CD4-positive, alpha-beta T cell treated with Interleukin-17A for 4 hours (primary cell): ENCODE measurements around the gene GYPA.
"Not testable (repeated sequence)": the region's sequence is repeated elsewhere in the genome, so short reads cannot be mapped to it uniquely, and the experiment has no call there.

Source experiments
- DNase-seq: peaks from one replicate; pipeline ENCODE4 v3.0.0-alpha.2; 2020; ENCODE audit warnings: mixed read lengths

The GYPA gene

DNA sequence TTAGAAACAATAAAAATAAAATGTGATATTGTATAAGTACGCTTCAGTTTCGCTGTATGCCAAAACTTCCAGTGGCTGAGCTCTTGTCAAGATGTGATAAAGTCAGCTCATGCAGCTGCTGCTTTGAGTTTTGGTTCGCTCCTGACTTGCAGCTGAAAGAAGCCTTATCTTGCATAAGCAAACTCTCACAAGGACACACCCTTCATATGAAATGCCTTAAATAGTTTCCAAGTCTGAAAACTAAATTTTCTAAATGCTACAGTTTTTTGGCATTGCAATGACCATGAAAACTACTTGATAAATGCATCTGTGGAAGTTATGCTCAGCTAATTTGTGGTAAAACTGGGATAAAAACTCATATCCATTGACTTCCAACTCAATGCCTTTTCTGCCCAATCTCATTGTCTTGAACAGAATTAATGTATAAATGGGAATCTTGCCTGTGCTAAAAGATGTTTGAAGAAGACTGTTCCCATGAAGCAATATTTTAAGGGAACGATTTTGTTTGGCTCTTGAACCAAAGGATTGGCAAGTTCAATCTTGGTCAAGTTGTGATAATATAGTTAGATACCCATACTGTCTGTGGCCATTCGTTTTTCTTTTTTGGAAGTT, 11.7 kb downstream of the GYPA start:
- DNase-seq, result not testable (repeated sequence)

DNA sequence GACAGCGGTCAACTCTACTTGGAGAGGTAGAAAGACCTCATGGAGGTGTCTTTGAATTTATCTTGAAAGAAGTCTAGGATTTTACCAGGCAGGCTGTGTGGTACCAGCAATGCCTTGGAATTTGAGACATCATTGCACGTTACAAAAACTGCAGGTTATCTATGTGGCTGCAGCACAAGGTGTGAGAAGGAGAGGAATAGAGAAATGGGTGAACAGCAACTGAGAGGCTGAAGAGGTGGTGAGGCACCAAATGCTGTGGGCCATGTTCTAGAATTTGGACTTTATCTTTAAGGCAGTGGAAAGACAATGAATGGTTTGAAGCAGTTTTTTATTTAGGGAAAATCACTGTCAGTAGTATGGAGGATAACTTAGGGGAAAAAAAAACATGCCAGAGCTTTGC, 15.4 kb downstream of the GYPA start:
- DNase-seq, result not testable (repeated sequence)

DNA sequence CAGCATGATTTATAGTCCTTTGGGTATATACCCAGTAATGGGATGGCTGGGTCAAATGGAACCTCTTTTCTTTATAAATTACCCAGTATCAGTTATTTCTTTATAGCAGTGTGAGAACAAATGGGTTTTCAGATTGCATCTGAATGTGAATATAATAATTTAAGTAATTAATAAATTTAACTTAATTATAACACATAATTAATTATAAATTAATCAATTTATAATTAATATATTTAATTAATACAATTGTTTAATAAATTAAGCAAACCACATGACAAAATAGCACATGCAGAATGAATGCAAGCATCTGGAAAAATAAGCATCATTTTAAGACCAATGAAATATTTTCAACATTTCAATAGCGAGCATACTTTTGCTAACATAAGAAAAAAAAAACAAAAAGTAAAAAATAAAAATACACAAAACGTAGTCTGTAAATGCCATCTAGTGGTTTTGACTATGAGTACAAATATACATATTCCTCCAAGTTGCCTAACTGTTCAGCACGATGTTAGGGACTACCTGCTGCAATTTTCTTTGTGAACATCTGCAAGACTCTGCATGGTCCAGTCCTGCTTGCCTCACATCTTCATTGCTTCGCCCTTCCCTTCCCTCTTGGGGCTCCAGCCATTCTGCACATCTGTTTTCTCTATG, 16.4 kb downstream of the GYPA start:
- not testable (repeated sequence) for DNase-seq

DNA sequence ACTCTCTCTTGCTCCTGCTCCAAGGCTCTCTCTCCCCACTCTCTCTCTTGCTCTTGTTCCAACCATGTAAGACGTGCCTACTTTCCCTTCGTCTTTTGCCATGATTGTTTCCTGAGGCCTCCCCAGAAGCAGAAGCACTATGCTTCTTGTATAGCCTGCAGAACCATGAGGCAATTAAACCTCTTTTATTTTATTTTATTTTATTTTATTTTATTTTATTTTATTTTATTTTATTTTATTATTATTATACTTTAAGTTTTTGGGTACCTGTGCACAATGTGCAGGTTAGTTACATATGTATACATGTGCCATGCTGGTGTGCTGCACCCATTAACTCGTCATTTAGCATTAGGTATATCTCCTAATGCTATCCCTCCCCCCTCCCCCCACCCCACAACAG, 17.2 kb downstream of the GYPA start:
- not testable (repeated sequence) for DNase-seq

DNA sequence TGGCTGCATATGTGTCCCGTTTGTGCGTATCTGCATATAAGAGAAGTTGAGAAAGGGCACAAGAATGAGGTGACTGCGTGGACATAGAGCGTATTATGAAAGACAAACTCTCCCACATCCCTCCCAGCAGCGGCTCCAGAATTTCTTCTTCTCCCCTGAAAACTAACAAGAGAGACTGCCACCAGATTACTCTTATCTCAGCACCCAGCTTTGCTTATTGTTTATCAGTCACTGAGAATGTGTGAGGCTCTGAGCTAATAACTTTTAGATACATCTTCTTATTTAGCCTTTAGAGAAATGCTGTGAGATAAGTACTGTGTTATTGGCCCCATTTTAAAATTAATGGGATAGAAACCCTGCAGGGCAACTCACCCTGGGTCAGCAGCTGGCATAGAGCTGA, 20.8 kb downstream of the GYPA start:
- DNase-seq, result not testable (repeated sequence)

DNA sequence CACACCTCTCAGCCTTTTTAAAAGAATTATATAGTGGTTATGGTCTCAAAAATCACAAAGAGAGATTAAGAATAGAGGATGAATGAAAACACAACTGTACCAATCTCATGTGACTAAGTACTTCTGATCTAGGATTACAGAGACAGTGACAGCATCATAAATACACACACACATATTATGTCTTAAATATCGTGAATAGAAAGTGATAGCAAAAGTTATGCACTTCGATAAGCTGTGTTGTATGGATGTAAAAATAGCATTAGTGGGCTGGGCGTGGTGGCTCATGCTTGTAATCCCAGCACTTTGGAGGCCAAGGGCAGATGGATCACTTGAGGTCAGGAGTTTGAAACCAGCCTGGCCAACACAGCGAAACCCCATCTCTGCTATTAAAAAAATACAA, 25.0 kb downstream of the GYPA start:
- DNase-seq, result no peak

DNA sequence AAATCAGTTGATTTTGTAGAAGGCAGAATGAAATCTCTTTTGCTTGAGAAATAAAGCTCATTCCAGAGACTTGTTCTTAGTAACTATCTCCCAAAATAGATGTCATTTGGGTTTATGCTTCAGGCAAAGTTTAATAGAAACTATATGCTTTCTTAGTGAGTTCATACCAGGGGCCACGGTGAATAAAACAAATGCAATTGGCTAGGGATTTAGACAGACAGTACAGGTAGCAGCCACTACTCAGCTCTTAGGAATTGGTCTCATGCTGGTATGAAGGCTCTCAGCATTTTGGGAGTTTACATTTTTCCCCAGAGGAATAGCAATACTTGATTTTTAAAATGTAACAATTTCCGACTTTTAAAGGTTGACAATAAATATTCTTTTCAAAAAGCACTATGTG, 27.0 kb downstream of the GYPA start:
- DNase-seq, result no peak

DNA sequence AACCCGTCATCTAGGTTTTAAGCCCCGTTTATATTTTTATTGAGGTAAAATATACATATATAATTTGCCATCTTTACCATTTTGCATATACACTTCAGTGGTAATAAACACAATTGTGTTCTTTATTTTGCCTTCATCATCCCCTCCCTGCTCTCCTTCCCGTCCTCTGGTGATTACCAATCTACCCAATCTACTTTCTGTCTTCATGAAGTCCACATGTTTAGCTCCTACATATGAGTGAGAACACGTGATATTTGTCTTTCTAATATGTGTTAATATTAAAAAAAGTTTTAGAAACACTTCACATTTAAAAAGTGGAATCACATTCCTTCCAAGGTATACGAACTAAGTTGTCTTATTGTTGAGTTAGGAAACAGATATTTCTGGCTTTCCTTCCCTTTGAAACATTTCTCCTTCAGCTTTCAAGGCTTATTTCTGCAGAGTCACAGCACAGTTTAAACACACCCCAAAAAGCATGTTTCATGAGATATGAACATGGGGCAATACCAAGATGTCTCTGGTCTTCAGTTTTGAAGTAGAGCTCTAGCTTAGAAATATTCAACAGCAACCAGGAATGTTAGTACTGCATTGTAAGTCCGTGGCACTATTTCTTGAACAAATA, 35.9 kb downstream of the GYPA start:
- no peak for DNase-seq

DNA sequence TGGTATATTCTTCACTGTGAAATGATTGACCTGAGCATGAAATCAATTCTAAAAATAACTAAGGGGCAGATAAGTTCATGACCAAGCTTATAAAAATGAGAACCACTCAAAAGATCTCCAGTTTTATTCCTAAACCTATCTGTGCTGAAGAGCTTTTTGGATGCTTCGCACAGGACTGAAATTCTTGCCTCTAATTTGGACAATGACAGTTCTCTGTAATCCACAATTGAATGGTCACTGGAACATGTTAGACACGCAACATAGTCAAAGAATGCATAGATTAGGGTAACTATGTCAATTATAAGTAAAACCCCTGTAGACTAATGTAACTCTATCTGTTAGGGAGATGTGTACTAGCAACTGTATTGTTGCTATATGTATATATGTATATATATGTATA, 42.7 kb downstream of the GYPA start:
- not testable (repeated sequence) for DNase-seq

DNA sequence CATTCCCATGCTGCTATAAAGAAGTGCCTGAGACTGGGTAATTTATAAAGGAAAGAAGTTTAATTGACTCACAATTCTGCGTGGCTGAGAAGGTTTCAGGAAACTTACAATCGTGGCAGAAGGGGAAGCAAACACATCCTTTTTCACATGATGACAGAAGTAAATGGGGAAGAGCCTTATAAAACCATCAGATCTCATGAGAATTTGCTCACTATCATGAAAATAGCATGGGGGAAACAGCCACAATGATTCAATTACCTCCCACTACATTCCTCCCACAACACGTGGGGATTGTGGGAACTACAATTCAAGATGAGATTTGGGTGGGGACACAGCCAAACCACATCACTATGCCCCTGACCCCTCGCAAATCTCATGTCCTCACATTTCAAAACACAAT, 46.5 kb downstream of the GYPA start:
- DNase-seq, result not testable (repeated sequence)

DNA sequence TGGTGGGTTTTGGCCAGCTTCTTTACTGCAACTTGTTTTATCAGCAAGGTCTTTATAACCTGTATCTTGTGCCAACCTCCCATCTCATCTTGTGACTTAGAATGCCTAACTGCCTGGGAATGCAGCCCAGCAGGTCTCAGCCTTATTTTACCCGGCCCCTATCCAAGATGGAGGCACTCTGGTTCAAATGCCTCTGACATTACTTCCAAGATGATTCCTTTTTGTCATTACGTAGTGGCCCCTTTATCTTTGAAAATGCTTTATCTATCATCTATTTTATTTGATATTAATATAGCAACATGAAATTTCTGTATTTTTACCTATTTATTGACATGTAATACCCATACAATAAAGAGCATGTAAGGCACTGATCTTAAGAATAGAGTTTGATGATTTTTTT, 49.3 kb downstream of the GYPA start:
- DNase-seq, result not testable (repeated sequence)

DNA sequence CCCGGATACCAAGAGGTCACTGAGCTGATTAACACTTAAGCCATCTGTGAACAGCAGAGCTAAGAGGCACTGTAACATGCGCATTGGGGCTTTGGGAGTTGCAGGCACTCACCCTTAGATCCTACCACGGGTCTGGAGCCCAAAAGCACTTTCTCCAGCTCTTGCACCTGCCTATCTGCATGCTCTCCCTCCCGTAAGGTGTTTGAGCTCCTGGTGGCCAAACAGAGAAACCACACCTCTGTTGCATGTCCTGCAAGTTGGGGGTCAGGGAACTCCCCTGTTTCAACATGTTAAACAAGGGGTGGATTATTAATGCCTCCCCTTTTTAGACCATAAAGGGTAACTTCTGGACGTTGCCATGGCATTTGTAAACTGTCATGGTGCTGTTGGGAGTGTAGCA, 49.8 kb downstream of the GYPA start:
- no peak for DNase-seq

DNA sequence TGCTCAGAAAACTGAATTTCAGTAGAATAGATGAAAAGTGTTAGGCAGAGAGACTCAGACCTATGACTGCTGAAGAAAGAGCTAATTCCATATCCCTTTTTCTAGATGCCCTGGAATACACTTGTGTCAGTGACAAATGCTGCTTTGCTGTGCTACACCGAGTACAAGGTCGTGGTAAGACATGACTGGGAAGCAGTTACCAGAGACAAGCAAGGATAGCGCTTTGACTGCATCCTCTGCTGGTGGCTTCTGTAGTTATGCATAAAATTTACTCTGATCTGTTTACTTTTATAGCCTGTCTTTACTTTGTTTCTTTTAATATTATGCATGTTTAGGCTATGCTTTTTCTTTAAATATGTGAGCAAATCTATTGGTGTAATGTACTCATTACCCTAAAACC, 58.5 kb downstream of the GYPA start:
- DNase-seq, result not testable (repeated sequence)

DNA sequence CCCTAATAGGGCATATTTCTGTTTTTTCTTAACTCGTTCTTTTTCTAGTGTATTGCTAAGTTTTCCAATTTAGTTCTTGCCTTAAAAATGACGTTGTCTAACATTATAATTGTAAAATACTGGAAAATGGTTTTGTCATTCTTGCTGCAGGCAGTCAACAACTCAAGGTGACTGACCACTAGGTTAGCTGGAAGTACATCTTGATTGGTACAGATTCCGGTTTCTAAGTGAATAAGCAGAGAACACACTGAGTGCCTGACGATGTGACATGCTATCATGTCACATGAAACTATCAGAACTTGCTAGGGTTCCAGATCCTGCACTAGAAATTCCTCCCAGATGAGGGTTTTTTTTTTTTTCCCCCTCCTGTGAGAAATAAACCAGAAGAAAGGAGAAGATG, 60.4 kb downstream of the GYPA start:
- DNase-seq, result not testable (repeated sequence)

DNA sequence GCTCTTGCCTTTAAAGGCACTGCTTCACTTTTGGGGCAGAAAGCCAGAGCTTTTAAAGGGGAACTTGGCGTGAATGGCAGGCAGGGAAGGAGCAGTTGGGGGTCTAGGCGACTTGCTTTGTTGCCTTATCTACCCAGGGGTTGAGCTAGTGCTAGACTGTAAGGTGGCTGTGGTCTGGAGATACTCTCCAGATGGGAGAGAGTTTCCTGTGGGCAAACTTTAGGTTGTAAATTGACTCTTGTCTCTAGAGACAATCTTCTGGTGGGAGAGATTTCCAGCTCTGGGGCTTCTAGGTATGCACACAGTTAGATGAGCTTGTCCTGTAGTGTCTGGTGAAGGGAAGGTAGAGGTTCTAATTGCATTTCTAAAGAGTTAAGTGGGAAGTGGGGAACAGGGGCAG, 61.8 kb downstream of the GYPA start:
- not testable (repeated sequence) for DNase-seq

DNA sequence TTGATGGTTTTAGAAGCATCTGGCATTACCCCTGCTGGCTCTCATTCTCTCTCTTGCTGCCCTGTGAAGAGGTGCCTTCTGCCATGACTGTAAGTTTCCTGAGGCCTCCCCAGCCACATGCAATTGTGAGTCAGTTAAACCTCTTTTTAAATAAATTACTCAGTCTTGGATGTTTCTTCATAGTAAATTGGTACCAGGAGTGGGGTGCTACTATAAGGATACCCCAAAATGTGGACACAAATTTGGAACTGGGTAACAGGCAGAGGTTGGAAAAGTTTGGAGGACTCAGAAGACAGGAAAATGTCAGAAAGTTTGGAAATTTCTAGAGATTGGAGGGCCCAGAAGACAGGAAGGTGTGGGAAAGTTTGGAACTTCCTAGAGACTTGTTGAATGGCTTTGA, 79.0 kb downstream of the GYPA start:
- not testable (repeated sequence) for DNase-seq

DNA sequence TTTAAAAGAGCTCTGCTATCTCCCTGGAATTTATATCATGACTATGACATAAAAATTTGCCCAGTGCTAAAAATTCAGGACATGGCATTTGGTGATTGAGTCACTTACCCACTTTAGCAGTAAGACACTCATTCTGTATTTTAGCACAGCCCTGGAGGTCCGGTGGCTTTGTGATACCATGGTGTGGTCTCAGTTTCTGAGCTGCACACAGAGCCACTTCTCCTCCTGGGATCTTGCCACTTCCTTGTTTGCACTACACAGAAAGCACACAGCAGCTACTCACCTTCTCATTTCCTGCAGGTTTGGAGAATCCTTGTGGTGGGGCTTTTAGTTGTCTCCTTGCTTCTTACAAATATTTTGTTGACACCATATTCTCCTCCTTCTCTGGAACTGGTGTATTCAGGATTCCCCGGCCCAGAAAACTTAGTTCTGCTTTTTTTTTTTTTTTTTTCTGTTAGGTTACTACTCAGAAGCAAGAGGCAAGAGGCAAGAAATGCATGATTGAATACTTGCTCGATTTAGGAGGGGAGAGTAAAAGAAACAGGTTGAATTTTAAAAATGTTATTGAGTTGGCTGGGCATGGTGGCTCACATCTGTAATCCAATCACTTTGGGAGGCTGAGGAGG, 80.2 kb downstream of the GYPA start:
- not testable (repeated sequence) for DNase-seq
